Breast epithelium (tissue), 4 donors: ENCODE data around the gene MRPL49. TPM values are rescaled to one million over a fixed set of nuclear protein-coding genes. Genes with fewer than 3 reads are reported as not detected.

ENCODE experiments used
- DNase-seq, 2 donors: peaks; one replicate each; pipeline ENCODE4 v3.0.0-alpha.2; 2019; ENCODE audit warnings: low spot score in 2 of 2
- H3K27ac ChIP-seq, 2 donors: fragments of 200-600 bp; sonication (generic) in 1 of 2; one replicate each; pipeline ENCODE4 v1.5.1; 2016 to 2019; ENCODE audit warnings: mild to moderate bottlenecking in 1 of 2
- H3K27me3 ChIP-seq, 2 donors: fragments of 200-600 bp; sonication (generic) in 1 of 2; one replicate each; pipeline versions ENCODE4 v1.5.1 to v1.6.0; 2017 to 2019; ENCODE audit warnings: control low read depth in 1 of 2, mild to moderate bottlenecking in 1 of 2
- H3K36me3 ChIP-seq: fragments of 200-600 bp; one replicate; pipeline ENCODE4 v1.5.1; 2019
- H3K4me1 ChIP-seq, 2 donors: fragments of 200-600 bp; sonication (generic); one replicate each; pipeline ENCODE4 v1.5.1; 2016 to 2019; ENCODE audit warnings: control low read depth in 1 of 2
- H3K4me3 ChIP-seq, 3 donors: fragments of 200-600 bp; sonication (generic); 1 replicate in 2 of 3; 2 replicates in 1 of 3; pipeline ENCODE4 v1.5.1; 2016 to 2019; ENCODE audit warnings: mild to moderate bottlenecking in 3 of 3, moderate library complexity in 2 of 3
- H3K9me3 ChIP-seq, 2 donors: fragments of 200-600 bp; sonication (generic) in 1 of 2; one replicate each; pipeline ENCODE4 v1.5.1; 2016 to 2019; ENCODE audit warnings: control low read depth in 1 of 2
- POLR2A ChIP-seq: fragments of 450-650 bp; IDR thresholded peaks from one replicate; pipeline ENCODE4 v1.6.1; 2016; ENCODE audit warnings: antibody characterized with exemption, mild to moderate bottlenecking, moderate library complexity
- POLR2AphosphoS5 ChIP-seq, 3 donors: sonication (generic); formaldehyde crosslinking; IDR thresholded peaks; one replicate each; pipeline ENCODE4 v1.6.1; 2017; ENCODE audit warnings: antibody characterized with exemption in 3 of 3
- intact Hi-C: fragments of 100-400 bp; cut with DNase I; formaldehyde crosslinking; loops from one replicate; pipeline ENCODE4 v1.15.1; 2023; ENCODE audit warnings: low total_unique reads
- total RNA-seq, 3 donors: library from RNA; depleted of rRNA; stranded (reverse); fragments of >200 nt; gene quantifications; one replicate each; pipeline ENCODE4 v1.1.0, GENCODE V29; 2016
- TF ChIP-seq, protein P1 (sequence below), 3 donors: fragments of 450-650 bp; IDR thresholded peaks; one replicate each; pipeline ENCODE4 v1.5.1; 2016 to 2017; ENCODE audit warnings: antibody characterized with exemption in 3 of 3, mild to moderate bottlenecking in 3 of 3, moderate library complexity in 3 of 3

The MRPL49 gene
- total RNA-seq, 3 donors from 2014 or later, result 66.2 to 92.6 (median 72.8) TPM

DNA sequence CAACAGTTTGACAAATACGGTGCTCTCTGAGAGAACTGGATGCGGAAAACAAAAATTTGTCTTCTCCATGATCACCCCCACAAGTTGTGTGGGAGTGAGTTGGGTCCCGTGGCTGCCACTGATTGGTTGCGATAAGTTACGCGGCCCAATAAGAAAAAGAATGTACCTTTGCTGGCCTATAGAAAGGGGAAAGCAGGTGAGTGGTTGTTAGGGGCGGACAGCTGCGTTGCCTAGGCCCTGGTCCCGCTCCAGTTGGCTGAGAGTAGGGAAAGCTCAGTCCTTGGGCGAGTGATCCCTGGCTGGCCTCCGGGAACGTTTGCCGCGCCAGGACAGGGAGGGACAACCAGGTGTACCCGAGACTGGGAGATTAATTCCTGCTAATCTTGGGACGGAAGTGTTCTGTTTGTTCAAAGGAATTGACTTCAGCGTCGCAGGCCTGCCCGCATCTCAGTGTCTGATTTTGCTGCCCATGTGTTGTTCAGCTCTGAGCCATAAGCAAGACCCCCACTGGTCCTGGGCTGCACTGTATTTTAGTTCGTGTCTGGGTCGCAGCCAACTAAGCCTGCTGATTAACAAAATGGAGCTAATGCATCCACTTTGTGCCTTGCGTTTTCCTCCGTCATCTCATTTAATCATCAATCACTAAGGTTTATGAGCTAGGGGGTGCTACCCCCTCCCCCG is 13.0 kb downstream of the MRPL49 start:
- Histone ChIP-seq H3K27ac (peak overlapping the region; percentile 96 to 99), H3K27me3 (no peaks in the 10 kb centered on the region), H3K9me3 (no peaks in the 10 kb centered on the region), H3K36me3 (peaks cover 14% of the 10 kb centered on the region), H3K4me3 (peak overlapping the region; percentile 88 to 93 (median 92)), H3K4me1 (peaks cover 6 to 26% of the 10 kb centered on the region in 2 donors)
- TF ChIP-seq POLR2A (no peak), POLR2AphosphoS5 (IDR thresholded peaks at IDR 0.05) (peak in 1 of 3 donors; percentile 46)
- TF ChIP-seq, protein P1, sequence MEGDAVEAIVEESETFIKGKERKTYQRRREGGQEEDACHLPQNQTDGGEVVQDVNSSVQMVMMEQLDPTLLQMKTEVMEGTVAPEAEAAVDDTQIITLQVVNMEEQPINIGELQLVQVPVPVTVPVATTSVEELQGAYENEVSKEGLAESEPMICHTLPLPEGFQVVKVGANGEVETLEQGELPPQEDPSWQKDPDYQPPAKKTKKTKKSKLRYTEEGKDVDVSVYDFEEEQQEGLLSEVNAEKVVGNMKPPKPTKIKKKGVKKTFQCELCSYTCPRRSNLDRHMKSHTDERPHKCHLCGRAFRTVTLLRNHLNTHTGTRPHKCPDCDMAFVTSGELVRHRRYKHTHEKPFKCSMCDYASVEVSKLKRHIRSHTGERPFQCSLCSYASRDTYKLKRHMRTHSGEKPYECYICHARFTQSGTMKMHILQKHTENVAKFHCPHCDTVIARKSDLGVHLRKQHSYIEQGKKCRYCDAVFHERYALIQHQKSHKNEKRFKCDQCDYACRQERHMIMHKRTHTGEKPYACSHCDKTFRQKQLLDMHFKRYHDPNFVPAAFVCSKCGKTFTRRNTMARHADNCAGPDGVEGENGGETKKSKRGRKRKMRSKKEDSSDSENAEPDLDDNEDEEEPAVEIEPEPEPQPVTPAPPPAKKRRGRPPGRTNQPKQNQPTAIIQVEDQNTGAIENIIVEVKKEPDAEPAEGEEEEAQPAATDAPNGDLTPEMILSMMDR (IDR thresholded peaks at IDR 0.05), result no peak
- intact Hi-C loops, result no loop called here
- DNase-seq, result peak; percentile 97 to 98

DNA sequence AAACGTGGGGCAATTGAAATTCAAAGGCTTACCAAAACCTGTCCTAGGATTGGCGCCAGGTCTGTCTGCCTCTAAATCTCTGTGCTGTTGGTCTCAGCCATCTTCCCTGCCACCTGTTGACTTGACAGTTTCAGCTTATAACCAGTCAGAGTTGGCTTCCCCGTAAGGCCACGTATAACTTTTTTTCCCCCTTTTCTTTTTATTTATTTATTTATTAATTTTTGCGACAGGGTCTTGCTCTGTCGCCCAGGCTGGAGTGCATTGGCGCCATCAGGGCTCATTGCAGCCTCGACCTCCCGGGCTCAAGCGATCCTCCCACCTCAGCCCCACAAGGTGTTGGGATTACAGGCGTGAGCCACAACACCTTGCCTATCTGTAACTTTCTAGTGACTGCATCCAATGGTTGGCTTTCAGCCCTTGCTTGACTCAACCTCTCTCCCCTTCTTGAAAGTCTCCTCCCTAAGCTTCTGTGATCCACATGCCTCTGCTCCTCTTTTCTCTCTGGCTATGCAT is 13.6 kb downstream of the MRPL49 start:
- intact Hi-C loops, result no loop called here
- peak overlapping the region; percentile 88 to 93 (median 92) for H3K4me3 ChIP-seq
- TF ChIP-seq POLR2AphosphoS5 (IDR thresholded peaks at IDR 0.05) (no peak), POLR2A (no peak)
- H3K4me1 ChIP-seq, result peaks cover 6 to 26% of the 10 kb centered on the region in 2 donors
- no peaks in the 10 kb centered on the region for H3K9me3 ChIP-seq
- H3K27me3 ChIP-seq, result no peaks in the 10 kb centered on the region
- H3K27ac ChIP-seq, result peak overlapping the region; percentile 96 to 99
- peaks cover 11% of the 10 kb centered on the region for H3K36me3 ChIP-seq
- no peak for DNase-seq

DNA sequence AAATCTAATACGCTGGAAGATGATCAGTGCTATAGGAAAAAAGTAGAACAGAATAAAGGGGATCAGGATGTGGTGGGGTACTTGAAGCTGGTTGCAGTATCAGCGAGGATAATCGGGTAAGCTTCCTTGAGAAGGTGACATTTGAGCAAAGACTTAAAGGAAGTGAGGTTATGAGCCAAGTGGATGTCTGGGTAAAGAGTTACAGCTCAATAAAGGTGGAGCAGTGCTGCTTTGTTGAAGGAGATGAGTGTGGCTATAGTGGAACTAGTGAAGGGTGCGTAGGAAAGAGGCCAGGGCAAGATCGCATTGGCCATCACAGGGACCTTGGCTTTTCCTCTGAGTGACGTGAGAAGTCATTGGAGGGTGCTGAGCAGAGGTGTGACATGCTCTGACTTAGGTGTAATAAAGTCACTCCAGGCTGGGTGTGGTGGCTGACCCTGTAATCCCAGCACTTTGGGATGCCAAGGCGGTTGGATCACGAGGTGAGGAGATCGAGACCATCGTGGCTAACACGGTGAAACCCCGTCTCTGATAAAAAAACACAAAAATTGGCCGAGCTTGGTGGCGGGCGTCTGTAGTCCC is 14.5 kb downstream of the MRPL49 start:
- TF ChIP-seq, protein P1 (IDR thresholded peaks at IDR 0.05), result no peak
- TF ChIP-seq POLR2A (no peak), POLR2AphosphoS5 (IDR thresholded peaks at IDR 0.05) (no peak)
- intact Hi-C loops, result no loop called here
- Histone ChIP-seq H3K36me3 (peaks cover 4% of the 10 kb centered on the region), H3K27ac (peak overlapping the region in 1 of 2 donors; percentile 96), H3K9me3 (no peaks in the 10 kb centered on the region), H3K4me3 (no peak overlapping the region), H3K4me1 (peaks cover 6 to 26% of the 10 kb centered on the region in 2 donors), H3K27me3 (no peaks in the 10 kb centered on the region)
- DNase-seq, result no peak

DNA sequence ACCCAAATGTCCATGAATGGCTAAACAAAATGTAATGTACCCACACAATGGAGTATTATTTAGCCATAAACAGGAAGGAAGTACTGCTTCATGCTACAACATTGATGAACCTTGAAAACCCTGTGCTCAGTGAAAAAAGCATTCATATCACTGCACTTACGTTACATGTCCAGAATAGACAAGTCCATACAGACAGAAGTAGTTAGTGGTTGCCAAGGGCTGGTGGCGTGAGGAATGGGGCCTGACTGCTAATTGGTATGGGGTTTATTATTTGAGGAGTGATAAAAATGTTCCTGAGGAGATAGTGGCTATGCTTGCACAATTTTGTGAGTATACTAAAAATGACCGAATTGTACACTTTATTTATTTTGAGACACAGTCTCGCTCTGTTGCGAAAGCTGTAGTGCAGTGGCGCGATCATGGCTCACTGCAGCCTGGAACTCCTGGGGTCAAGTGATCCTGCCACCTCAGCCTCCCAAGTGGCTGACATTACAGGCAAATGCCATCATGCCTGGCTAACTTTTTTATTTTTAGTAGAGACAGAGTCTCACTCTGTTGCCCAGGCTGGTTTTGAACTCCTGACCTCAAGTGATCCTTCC is 19.9 kb downstream of the MRPL49 start:
- H3K4me1 ChIP-seq, result no peaks in the 10 kb centered on the region
- no peaks in the 10 kb centered on the region for H3K27me3 ChIP-seq
- no peak for TF ChIP-seq POLR2A
- no peak for TF ChIP-seq POLR2AphosphoS5 (IDR thresholded peaks at IDR 0.05)
- TF ChIP-seq, protein P1 (IDR thresholded peaks at IDR 0.05), result no peak
- intact Hi-C loops, result no loop called here
- H3K9me3 ChIP-seq, result no peaks in the 10 kb centered on the region
- no peak for DNase-seq
- no peak overlapping the region for H3K4me3 ChIP-seq
- no peak overlapping the region for H3K27ac ChIP-seq
- H3K36me3 ChIP-seq, result no peaks in the 10 kb centered on the region

DNA sequence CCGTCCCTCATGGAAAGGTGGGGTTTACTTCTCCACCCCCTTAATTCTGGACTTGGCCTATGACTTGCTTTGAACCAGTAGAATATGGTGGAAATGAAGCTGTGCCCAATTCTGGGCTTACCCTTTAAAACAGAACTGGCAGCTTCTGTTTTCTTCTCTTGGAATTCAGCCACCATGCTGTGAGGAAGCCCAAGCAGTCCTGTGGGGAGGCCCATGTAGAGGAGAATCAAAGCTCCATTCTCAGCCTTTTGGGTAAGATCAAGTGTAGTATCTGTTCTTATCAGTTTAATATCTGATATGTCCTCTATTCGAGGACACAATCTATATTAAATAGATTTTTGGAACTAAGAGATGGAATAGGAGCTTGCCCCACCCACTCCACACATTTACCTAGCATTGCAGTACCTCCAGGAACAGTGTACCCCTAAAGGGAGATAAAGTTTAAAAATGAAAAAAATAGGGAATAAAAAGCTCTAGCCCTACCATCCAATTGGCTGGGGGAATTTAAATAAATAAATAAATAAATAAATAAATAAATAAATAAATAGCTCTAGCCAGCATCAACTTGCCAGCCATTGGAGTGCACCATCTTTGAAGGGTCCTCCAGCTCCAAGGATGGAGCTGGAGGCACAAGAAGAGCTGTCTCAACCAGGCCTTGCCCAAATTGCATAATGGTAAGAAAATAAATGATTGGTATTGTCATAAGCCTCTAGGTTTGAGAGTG is 25.4 kb downstream of the MRPL49 start:
- Histone ChIP-seq H3K27me3 (no peaks in the 10 kb centered on the region), H3K4me3 (no peak overlapping the region), H3K27ac (no peak overlapping the region), H3K9me3 (no peaks in the 10 kb centered on the region), H3K4me1 (no peaks in the 10 kb centered on the region), H3K36me3 (no peaks in the 10 kb centered on the region)
- TF ChIP-seq, protein P1 (IDR thresholded peaks at IDR 0.05), result no peak
- TF ChIP-seq POLR2AphosphoS5 (IDR thresholded peaks at IDR 0.05), result no peak
- DNase-seq, result no peak
- intact Hi-C loops, result no loop called here
